A673 (cell line): ENCODE results near the gene IMMP2L.

Experiments
- EZH2 ChIP-seq: fragments of 200-600 bp; sonication (generic); IDR thresholded peaks from 2 replicates; pipeline ENCODE4 v1.6.1; 2017; ENCODE audit warnings: borderline replicate concordance, low read depth, mild to moderate bottlenecking, mixed read lengths, antibody characterized with exemption, low read length; ENCODE audit not compliant: poor library complexity, severe bottlenecking
- TF ChIP-seq, protein P1 (sequence below): fragments of 300-800, 200-600 bp; sonication (generic); conservative IDR thresholded peaks from 2 replicates; pipeline ENCODE4 v1.5.1; 2017; ENCODE audit warnings: low read depth, mild to moderate bottlenecking, antibody characterized with exemption, low read length, moderate library complexity, mixed read lengths

DNA sequence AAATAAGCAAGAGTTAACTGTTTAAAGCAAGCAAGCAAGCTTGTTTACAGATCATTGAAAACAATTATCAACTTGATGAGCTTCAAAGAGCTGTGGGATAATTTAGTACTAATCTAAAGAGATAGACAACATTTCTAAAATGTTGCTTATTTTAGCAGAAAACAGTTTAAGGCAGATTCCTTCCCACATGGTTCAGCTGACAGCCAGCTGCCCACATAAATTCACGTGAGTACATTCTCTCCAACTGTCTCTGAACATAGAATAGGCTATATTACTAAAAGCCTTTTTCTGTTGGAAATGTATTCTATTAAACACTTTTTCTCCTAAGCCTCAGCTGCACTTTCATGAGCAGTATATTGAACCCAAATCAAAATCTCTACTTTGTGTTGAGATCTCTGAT, 297.3 kb downstream of the IMMP2L start:
- TF ChIP-seq, protein P1, sequence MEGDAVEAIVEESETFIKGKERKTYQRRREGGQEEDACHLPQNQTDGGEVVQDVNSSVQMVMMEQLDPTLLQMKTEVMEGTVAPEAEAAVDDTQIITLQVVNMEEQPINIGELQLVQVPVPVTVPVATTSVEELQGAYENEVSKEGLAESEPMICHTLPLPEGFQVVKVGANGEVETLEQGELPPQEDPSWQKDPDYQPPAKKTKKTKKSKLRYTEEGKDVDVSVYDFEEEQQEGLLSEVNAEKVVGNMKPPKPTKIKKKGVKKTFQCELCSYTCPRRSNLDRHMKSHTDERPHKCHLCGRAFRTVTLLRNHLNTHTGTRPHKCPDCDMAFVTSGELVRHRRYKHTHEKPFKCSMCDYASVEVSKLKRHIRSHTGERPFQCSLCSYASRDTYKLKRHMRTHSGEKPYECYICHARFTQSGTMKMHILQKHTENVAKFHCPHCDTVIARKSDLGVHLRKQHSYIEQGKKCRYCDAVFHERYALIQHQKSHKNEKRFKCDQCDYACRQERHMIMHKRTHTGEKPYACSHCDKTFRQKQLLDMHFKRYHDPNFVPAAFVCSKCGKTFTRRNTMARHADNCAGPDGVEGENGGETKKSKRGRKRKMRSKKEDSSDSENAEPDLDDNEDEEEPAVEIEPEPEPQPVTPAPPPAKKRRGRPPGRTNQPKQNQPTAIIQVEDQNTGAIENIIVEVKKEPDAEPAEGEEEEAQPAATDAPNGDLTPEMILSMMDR, result no peak
- no peak for TF ChIP-seq EZH2
